Fibroblast of lung (primary cell): ENCODE data around the gene THRB. TPM values are rescaled to one million over a fixed set of nuclear protein-coding genes. Genes with fewer than 3 reads are reported as not detected.
A peak's percentile ranks its signal among the peaks of the same experiment; 100 is the strongest.

Experiments
- DNase-seq, 2 donors: peaks; one replicate each; pipeline versions ENCODE4 v3.0.0 to v3.0.0-alpha.2; 2010; ENCODE audit warnings: low read depth in 2 of 2
- H2AFZ ChIP-seq: 2 replicates; pipeline ENCODE4 v1.5.1; 2012; ENCODE audit warnings: low read length, control low read depth, inconsistent platforms
- H3K27ac ChIP-seq: 2 replicates; pipeline ENCODE4 v1.5.1; 2011; ENCODE audit warnings: low read length, control low read depth; ENCODE audit not compliant: insufficient read depth
- H3K27me3 ChIP-seq: 2 replicates; pipeline ENCODE4 v1.5.1; 2011; ENCODE audit warnings: mild to moderate bottlenecking, low read length; ENCODE audit not compliant: control insufficient read depth, insufficient read depth
- H3K36me3 ChIP-seq: 2 replicates; pipeline ENCODE4 v1.5.1; 2011; ENCODE audit warnings: low read length; ENCODE audit not compliant: control insufficient read depth, insufficient read depth
- H3K4me1 ChIP-seq: 2 replicates; pipeline ENCODE4 v1.5.1; 2011; ENCODE audit warnings: low read length; ENCODE audit not compliant: control insufficient read depth, insufficient read depth; ENCODE audit errors: extremely low read depth
- H3K4me2 ChIP-seq: 2 replicates; pipeline ENCODE4 v1.5.1; 2011; ENCODE audit warnings: low read length, control low read depth; ENCODE audit not compliant: insufficient read depth; ENCODE audit errors: extremely low read depth
- H3K4me3 ChIP-seq, 4 experiments: fragments of 200-600 bp in 1 of 4; sonication (generic) in 1 of 4; replicated peaks in 1 of 4; 2 replicates each; pipeline ENCODE4 v1.5.1; 2011 to 2016; ENCODE audit warnings: low read length in 4 of 4, low read depth in 3 of 4, mild to moderate bottlenecking in 3 of 4, control low read depth in 2 of 4, inconsistent platforms in 1 of 4, mixed read lengths in 1 of 4; ENCODE audit not compliant: insufficient read depth in 1 of 4; ENCODE audit errors: control extremely low read depth in 1 of 4
- H3K79me2 ChIP-seq: 2 replicates; pipeline ENCODE4 v1.5.1; 2012; ENCODE audit warnings: mild to moderate bottlenecking, low read length, inconsistent platforms; ENCODE audit not compliant: control insufficient read depth, insufficient read depth
- H3K9ac ChIP-seq: 2 replicates; pipeline ENCODE4 v1.5.1; 2011; ENCODE audit warnings: mild to moderate bottlenecking, low read length, control low read depth; ENCODE audit not compliant: insufficient read depth
- H3K9me3 ChIP-seq: 2 replicates; pipeline ENCODE4 v1.5.1; 2012; ENCODE audit warnings: low read depth, low read length; ENCODE audit not compliant: control insufficient read depth, insufficient read depth
- H4K20me1 ChIP-seq: 2 replicates; pipeline ENCODE4 v1.5.1; 2011; ENCODE audit warnings: low read length; ENCODE audit not compliant: control insufficient read depth, insufficient read depth; ENCODE audit errors: extremely low read depth
- EZH2 ChIP-seq: IDR thresholded peaks from 2 replicates; pipeline ENCODE4 v1.5.1; 2012; ENCODE audit warnings: low read length, control low read depth, mild to moderate bottlenecking; ENCODE audit errors: missing control alignments
- polyA plus RNA-seq, 2 donors: library from polyadenylated mRNA; depleted of rRNA in 1 of 2; stranded (reverse) in 1 of 2; unstranded in 1 of 2; fragments of >200 nt; gene quantifications; 2 replicates each; pipeline ENCODE4 v1.2.1, GENCODE V29; 2011 to 2012; ENCODE audit warnings: missing spikeins in 1 of 2
- total RNA-seq: library from RNA; depleted of rRNA; stranded (reverse); fragments of >200 nt; gene quantifications from 2 replicates; pipeline ENCODE4 v1.2.1, GENCODE V29; 2014
- TF ChIP-seq, protein P1 (sequence below), 2 donors: IDR thresholded peaks in 1 of 2; conservative IDR thresholded peaks in 1 of 2; 1 replicate in 1 of 2; 2 replicates in 1 of 2; pipeline ENCODE4 v1.5.1; 2011 to 2012; ENCODE audit warnings: low read length in 2 of 2, control low read depth in 1 of 2, inconsistent platforms in 1 of 2, low read depth in 1 of 2, mild to moderate bottlenecking in 1 of 2

Gene THRB
- total and polyA plus RNA-seq, 2 donors (not counting 1 experiment from before 2014, with no cell fraction given): 4.2 to 7.4 TPM

DNA sequence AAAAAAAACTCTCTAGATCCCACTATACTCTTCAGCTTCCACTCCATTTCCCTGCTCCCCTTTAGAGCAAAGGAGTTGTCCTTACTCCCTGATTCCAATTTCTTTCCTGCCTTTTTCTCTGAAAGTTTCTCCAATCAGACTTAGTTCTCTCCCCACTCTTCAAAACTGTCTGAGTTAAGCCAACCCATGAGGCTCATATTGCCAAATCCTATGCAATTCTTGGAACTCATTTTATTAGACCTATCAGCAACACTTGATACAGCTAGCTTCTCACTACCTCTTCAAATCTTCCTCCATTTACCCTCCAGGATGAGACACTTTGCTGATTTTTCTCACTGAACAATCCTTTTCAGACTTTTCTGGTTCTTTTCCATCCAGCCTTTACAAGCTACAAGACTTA is 233.1 kb downstream of the THRB start:
- H3K4me3 ChIP-seq: no peak overlapping the region
- H3K4me1 ChIP-seq: no peaks in the 10 kb centered on the region
- TF ChIP-seq, protein P1, sequence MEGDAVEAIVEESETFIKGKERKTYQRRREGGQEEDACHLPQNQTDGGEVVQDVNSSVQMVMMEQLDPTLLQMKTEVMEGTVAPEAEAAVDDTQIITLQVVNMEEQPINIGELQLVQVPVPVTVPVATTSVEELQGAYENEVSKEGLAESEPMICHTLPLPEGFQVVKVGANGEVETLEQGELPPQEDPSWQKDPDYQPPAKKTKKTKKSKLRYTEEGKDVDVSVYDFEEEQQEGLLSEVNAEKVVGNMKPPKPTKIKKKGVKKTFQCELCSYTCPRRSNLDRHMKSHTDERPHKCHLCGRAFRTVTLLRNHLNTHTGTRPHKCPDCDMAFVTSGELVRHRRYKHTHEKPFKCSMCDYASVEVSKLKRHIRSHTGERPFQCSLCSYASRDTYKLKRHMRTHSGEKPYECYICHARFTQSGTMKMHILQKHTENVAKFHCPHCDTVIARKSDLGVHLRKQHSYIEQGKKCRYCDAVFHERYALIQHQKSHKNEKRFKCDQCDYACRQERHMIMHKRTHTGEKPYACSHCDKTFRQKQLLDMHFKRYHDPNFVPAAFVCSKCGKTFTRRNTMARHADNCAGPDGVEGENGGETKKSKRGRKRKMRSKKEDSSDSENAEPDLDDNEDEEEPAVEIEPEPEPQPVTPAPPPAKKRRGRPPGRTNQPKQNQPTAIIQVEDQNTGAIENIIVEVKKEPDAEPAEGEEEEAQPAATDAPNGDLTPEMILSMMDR (conservative IDR thresholded peaks at IDR 0.05 in 1 of 2, IDR thresholded peaks at IDR 0.05 in 1 of 2; ENCODE audit: low read depth in 1 of 2, low read length in 2 of 2): no peak
- TF ChIP-seq EZH2: no peak

DNA sequence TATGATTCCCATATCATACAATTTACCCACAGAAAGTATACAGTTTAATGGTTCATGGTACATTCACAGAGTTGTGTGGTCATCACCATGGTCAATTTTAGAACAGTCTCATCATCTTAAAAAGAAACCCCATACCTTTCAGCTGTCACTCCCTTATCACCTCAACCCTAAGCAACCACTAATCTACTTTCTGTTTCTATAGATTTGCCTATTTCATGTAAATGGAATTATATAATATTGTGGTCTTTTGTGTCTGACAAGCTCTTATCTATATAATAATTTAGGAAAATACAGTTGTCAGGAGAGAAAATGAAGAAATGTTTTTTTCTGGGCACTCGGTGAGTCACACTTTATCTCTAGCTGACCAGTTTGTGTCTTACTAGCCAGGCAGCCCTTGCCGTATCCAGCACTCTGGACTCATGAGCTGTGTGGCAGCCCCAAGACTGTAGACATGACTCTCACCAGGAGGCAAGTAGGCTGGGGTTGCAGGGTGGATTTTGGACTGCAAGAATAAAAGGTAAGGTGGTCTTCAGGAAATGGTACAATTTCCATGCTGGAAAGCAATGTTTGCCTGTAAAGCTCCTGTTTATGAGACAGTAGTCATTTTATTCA is 234.6 kb downstream of the THRB start:
- Histone ChIP-seq H3K4me3 (no peak overlapping the region), H3K27me3 (no peaks in the 10 kb centered on the region), H4K20me1 (no peaks in the 10 kb centered on the region), H3K4me2 (no peak overlapping the region), H3K4me1 (no peaks in the 10 kb centered on the region), H3K79me2 (no peaks in the 10 kb centered on the region), H3K9me3 (no peaks in the 10 kb centered on the region), H3K36me3 (no peaks in the 10 kb centered on the region), H2AFZ (no peak overlapping the region), H3K9ac (no peak overlapping the region), H3K27ac (no peak overlapping the region)
- TF ChIP-seq, protein P1 (conservative IDR thresholded peaks at IDR 0.05 in 1 of 2, IDR thresholded peaks at IDR 0.05 in 1 of 2; ENCODE audit: low read depth in 1 of 2, low read length in 2 of 2): no peak
- TF ChIP-seq EZH2: no peak
- peak; percentile 39 to 69 for DNase-seq

More for the DNA sequence above, 233.1 kb downstream of the THRB start:
- no peak for DNase-seq
- Histone ChIP-seq H4K20me1 (no peaks in the 10 kb centered on the region), H3K9me3 (no peaks in the 10 kb centered on the region), H3K36me3 (no peaks in the 10 kb centered on the region), H3K27me3 (no peaks in the 10 kb centered on the region), H3K79me2 (no peaks in the 10 kb centered on the region), H3K9ac (no peak overlapping the region), H3K4me2 (no peak overlapping the region), H3K27ac (no peak overlapping the region), H2AFZ (no peak overlapping the region)

DNA sequence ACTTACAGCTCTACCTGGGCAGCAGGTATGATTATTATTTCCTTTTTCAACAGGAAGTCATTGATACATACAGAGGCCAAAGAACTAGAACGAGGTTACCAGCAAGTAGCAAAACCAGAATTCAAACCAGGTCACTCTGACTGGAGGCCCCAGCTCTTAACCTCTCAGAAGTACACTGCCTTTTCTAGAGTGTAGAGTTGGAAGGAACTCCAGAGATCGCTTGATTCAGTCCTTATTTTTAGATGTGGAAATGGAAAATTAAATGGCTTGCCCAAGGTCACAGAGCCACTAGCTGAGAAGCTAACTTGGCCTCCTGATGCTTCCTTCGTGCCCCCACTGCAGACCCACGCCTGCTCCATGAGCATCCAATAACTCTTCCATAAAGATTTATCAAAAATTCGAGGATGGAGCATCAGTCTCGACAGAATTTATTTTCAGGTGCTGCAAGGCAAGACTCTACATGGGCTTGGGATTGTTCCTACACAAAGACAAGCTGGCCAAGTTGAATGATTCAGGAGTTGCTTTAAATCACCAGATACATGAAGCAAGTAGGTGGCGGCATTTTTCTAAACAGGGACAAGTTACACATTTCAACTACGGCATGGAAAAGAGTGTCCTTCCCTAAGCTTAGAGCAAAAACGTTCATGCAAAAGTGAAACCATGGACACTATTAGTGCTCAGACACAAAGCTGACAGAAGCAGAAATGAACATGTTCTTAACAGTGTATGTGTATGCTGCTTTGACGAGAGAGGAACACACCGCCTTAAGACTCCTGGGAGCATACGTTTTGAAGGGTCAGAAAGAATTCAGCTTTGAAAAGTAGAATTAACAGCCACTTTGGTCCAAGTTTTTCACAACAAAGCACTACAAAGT is 235.7 kb downstream of the THRB start:
- TF ChIP-seq EZH2: no peak
- TF ChIP-seq, protein P1 (conservative IDR thresholded peaks at IDR 0.05 in 1 of 2, IDR thresholded peaks at IDR 0.05 in 1 of 2; ENCODE audit: low read depth in 1 of 2, low read length in 2 of 2): no peak

More for the DNA sequence above, 235.7 kb downstream of the THRB start:
- no peaks in the 10 kb centered on the region for H4K20me1 ChIP-seq
- H3K9me3 ChIP-seq: no peaks in the 10 kb centered on the region
- H2AFZ ChIP-seq: no peak overlapping the region
- peaks cover 5% of the 10 kb centered on the region for H3K4me1 ChIP-seq
- no peak overlapping the region for H3K9ac ChIP-seq
- no peak overlapping the region for H3K27ac ChIP-seq
- H3K4me2 ChIP-seq: no peak overlapping the region
- H3K36me3 ChIP-seq: no peaks in the 10 kb centered on the region
- no peak for DNase-seq
- H3K4me3 ChIP-seq: no peak overlapping the region
- no peaks in the 10 kb centered on the region for H3K79me2 ChIP-seq
- H3K27me3 ChIP-seq: no peaks in the 10 kb centered on the region
